IPS-20b (cell line): ENCODE data around the gene ZNF878.

Experiments
- H3K27ac ChIP-seq: one replicate; pipeline ENCODE4 v1.5.1; 2013; ENCODE audit warnings: low read length
- H3K27me3 ChIP-seq: 2 replicates; pipeline ENCODE4 v1.6.1; 2013; ENCODE audit warnings: mild to moderate bottlenecking, low read length, inconsistent platforms; ENCODE audit not compliant: insufficient read depth
- H3K36me3 ChIP-seq: 2 replicates; pipeline ENCODE4 v1.6.1; 2013; ENCODE audit warnings: low read depth, mild to moderate bottlenecking, inconsistent platforms, low read length, moderate library complexity; ENCODE audit not compliant: insufficient read depth
- H3K4me1 ChIP-seq: 2 replicates; pipeline ENCODE4 v1.6.1; 2013; ENCODE audit warnings: mild to moderate bottlenecking, control low read depth, inconsistent platforms, low read length, moderate library complexity; ENCODE audit not compliant: insufficient read depth
- H3K4me3 ChIP-seq: 2 replicates; pipeline ENCODE4 v1.5.1; 2013; ENCODE audit warnings: mild to moderate bottlenecking, low read length, inconsistent platforms
- H3K9ac ChIP-seq: 2 replicates; pipeline ENCODE4 v1.6.1; 2013; ENCODE audit warnings: low read depth, mild to moderate bottlenecking, inconsistent platforms, low read length, moderate library complexity
- H3K9me3 ChIP-seq: 2 replicates; pipeline ENCODE4 v1.6.1; 2013; ENCODE audit warnings: mild to moderate bottlenecking, low read depth, low read length, inconsistent platforms; ENCODE audit not compliant: insufficient read depth

The ZNF878 gene

DNA sequence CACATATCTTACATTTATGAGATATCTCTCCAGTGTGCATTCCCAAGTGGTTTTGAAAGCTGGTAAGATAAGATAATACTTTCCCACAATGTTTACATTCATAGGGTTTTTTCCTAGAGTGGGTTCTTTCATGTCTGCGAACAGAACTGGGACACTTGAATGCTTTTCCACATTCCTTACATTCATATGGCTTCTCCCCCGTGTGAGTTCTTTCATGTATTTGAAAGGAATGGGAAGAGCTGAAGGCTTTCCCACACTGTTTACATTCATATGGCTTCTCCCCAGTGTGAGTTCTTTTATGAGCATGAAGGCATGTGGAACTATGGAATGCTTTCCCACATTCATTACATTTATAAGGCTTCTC lies 37.0 kb downstream of the ZNF878 start:
- Histone ChIP-seq H3K9ac (no peak overlapping the region), H3K27ac (no peak overlapping the region), H3K4me1 (no peaks in the 10 kb centered on the region), H3K36me3 (peaks cover 56% of the 10 kb centered on the region), H3K27me3 (no peaks in the 10 kb centered on the region), H3K9me3 (peaks cover 93% of the 10 kb centered on the region), H3K4me3 (no peak overlapping the region)

DNA sequence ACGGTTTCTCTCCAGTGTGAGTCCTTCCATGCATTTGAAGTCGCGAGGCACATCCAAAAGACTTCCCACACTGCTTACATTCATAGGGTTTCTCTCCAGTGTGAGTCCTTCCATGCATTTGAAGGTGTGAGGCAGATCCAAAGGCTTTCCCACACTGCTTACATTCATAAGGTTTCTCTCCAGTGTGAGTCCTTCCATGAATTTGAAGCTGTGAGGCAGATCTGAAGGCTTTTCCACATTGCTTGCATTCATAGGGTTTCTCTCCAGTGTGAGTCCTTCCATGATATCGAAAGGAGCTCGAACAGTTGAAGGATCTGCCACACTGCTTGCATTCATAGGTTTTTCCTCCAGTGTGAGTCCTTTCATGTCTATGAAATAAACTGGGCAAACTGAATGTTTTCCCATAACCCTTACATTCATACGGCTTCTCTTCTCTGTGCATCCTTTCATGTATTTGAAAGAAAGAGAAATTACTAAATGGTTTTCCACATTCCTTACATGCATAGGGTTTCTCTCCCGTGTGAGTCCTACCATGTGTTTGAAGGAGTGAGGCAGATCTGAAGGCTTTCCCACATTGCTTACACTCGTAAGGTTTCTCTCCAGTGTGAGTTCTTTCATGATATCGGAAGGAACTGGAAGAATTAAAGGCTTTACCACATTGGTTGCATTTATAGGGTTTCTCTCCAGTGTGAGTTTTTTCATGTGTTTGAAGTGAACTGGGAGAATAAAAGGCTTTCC lies 37.6 kb downstream of the ZNF878 start:
- Histone ChIP-seq H3K9ac (no peak overlapping the region), H3K4me1 (no peaks in the 10 kb centered on the region), H3K27me3 (no peaks in the 10 kb centered on the region), H3K36me3 (peaks cover 56% of the 10 kb centered on the region), H3K27ac (no peak overlapping the region), H3K4me3 (no peak overlapping the region; the same call in 1 of the 2 replicates), H3K9me3 (peaks cover 89% of the 10 kb centered on the region)

DNA sequence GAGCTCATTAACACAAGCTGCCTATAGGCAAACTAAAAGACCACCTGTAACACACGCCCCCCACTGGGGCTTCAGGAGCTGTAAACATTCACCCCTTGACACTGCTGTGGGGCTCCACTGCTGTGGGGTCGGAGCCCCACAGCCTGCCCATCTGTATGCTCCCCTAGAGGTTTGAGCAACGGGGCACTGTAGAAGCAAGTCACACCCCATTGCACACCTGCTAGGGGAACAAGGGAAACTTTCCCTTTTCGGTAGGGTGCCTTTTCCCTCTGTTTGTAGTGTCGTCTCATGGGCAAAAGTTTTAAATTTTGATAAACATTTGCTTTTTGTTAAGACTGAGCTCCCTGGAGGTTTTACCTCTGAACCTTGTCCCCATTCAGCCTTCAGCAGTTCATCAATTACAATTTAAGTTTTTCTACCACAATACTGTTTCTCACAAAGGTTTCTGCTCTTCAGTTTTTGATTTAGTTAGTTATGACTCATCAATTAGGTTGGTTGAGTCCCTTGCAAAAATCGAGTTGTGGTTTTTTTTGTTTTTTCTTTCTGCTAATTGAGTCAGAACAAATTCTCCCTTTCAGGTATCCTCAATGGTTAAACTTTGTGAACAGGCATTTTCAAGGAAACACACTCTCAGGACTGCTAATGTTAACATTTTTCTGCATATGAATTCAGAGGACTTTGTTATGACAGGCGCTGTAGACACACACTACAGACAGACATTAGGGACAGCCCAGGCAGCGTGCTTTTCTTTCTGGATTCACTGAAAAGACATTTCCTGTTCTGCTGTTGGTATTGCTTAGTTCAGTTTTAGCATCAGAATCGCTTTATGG lies 52.4 kb downstream of the ZNF878 start:
- Histone ChIP-seq H3K27ac (no peak overlapping the region), H3K4me1 (no peaks in the 10 kb centered on the region), H3K4me3 (no peak overlapping the region), H3K9me3 (no peaks in the 10 kb centered on the region; the same call in 1 of the 2 replicates), H3K9ac (no peak overlapping the region), H3K36me3 (peaks cover 22% of the 10 kb centered on the region; the same call in 1 of the 2 replicates), H3K27me3 (no peaks in the 10 kb centered on the region)

DNA sequence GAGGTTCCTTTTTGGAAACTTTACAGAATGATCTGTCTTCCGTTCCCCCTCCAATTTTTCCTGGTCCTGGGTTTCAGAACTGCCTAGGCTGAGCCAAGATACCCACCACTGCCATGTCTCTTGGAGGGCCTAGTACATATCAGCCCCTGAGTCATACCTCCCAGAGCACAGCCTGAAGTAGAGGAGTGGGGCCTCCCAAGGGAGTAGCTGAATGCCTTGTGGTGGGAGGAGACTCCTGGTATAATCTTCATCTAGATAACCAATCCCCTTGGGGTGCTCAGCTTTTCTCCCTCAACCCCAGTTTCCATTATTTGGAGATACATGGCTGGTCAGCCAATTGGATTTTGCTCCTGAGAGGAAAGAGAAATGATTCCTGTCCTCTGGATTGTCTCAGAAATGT lies 57.6 kb downstream of the ZNF878 start:
- Histone ChIP-seq H3K4me3 (no peak overlapping the region), H3K9ac (no peak overlapping the region), H3K36me3 (peaks cover 20% of the 10 kb centered on the region), H3K4me1 (no peaks in the 10 kb centered on the region), H3K27me3 (no peaks in the 10 kb centered on the region), H3K27ac (no peak overlapping the region), H3K9me3 (no peaks in the 10 kb centered on the region; the same call in 1 of the 2 replicates)
